HG03139 (cell line): ENCODE results near the gene KLF11.

Source experiments
- ATAC-seq: cut with Tn5 transposase; IDR thresholded peaks from one replicate; pipeline ENCODE4 v1.9.1; 2021; ENCODE audit not compliant: unreplicated experiment

KLF11 gene

GRCh38 chr2:10039658-10040410 is 3.5 kb upstream of the KLF11 start:
- no peak for ATAC-seq

GRCh38 chr2:10041711-10042110 is 1.6 kb upstream of the KLF11 start:
- no peak for ATAC-seq

- ATAC-seq = no peak
Measured at GRCh38 chr2:10042301-10043161, 819 bp upstream of the KLF11 start.

- peak; percentile 38 for ATAC-seq
Measured at GRCh38 chr2:10043906-10044601, 704 bp downstream of the KLF11 start.

- ATAC-seq = no peak
Measured at GRCh38 chr2:10045561-10046355, 2.4 kb downstream of the KLF11 start.

- ATAC-seq = no peak
Measured at GRCh38 chr2:10046931-10047330, 3.6 kb downstream of the KLF11 start.

- ATAC-seq = no peak
Measured at GRCh38 chr2:10047616-10048500, 4.5 kb downstream of the KLF11 start.

- no peak for ATAC-seq
Measured at GRCh38 chr2:10048501-10049171, 5.3 kb downstream of the KLF11 start.

- ATAC-seq = no peak
Measured at GRCh38 chr2:10052216-10052615, 8.9 kb downstream of the KLF11 start.

GRCh38 chr2:10053351-10053750 is 10.0 kb downstream of the KLF11 start:
- no peak for ATAC-seq

GRCh38 chr2:10054424-10054823 is 11.1 kb downstream of the KLF11 start:
- ATAC-seq = no peak

GRCh38 chr2:10054976-10055375 is 11.6 kb downstream of the KLF11 start:
- no peak for ATAC-seq

GRCh38 chr2:10056439-10056838 is 13.1 kb downstream of the KLF11 start:
- no peak for ATAC-seq

GRCh38 chr2:10057231-10058107 is 14.1 kb downstream of the KLF11 start:
- no peak for ATAC-seq

- no peak for ATAC-seq
Measured at GRCh38 chr2:10058251-10059015, 15.1 kb downstream of the KLF11 start.

- no peak for ATAC-seq
Measured at GRCh38 chr2:10059016-10059351, 15.6 kb downstream of the KLF11 start.

GRCh38 chr2:10059552-10060335 is 16.4 kb downstream of the KLF11 start:
- ATAC-seq = no peak
